HCT116 (cell line): Measurements from ENCODE around the gene MED27. TPM values are rescaled to one million over a fixed set of nuclear protein-coding genes. Genes with fewer than 3 reads are reported as not detected.

Source experiments
- ATAC-seq: fragments of 200-7000 bp; cut with Tn5 transposase; 2 replicates; pipeline ENCODE4 v1.9.1; 2020; ENCODE audit warnings: mild to moderate bottlenecking, moderate library complexity
- BruUV-seq: library from RNA; stranded (reverse); fragments of 400-500 nt; replicated peaks from 2 replicates; lab custom pipeline; 2021; lab: Mats Ljungman, UMichigan
- CTCF ChIA-PET: fragments of 300-600 bp; sonication (Branson Sonifier 250); formaldehyde crosslinking; loops from one replicate; lab custom pipeline; 2021; ENCODE audit warnings: antibody characterized with exemption; lab: Charles Lee
- POLR2A ChIA-PET: fragments of 300-600, 350-600 bp; sonication (Branson Sonifier 250); formaldehyde crosslinking; loops from one replicate; lab custom pipeline; 2021; ENCODE audit warnings: antibody characterized with exemption; lab: Charles Lee
- RAD21 ChIA-PET, 2 experiments: fragments of 300-600 bp; sonication (Branson Sonifier 250); formaldehyde crosslinking; loops; one replicate each; lab custom pipeline; 2023; ENCODE audit warnings: low total read pairs in 2 of 2; ENCODE audit not compliant: uncharacterized antibody in 2 of 2, unreplicated experiment in 2 of 2, low non-redundant PET in 1 of 2; lab: Charles Lee
- DNase-seq: peaks from one replicate; pipeline ENCODE4 v3.0.0-alpha.2; 2010; ENCODE audit warnings: low read depth, low spot score
- H2AFZ ChIP-seq: fragments of 200-600 bp; shearing (Covaris generic), sonication (generic); 2 replicates; pipeline ENCODE4 v1.6.1; 2017; ENCODE audit warnings: low read depth, mixed run types, mixed read lengths, antibody characterized with exemption, low read length; ENCODE audit not compliant: poor library complexity, severe bottlenecking
- H3K27ac ChIP-seq: 2 replicates; pipeline ENCODE4 v1.5.1; 2012; ENCODE audit warnings: low read depth, low read length
- H3K27me3 ChIP-seq: fragments of 200-600 bp; sonication (generic); 2 replicates; pipeline ENCODE4 v1.6.1; 2016; ENCODE audit warnings: mixed run types, low read length, mixed read lengths; ENCODE audit not compliant: insufficient read depth
- H3K36me3 ChIP-seq, 2 experiments: fragments of 200-500 bp in 1 of 2; fragments of 200-600 bp in 1 of 2; sonication (Bioruptor generic) in 1 of 2; sonication (generic) in 1 of 2; 2 replicates each; pipeline versions ENCODE4 v1.5.1 to v1.6.1; 2014 to 2016; ENCODE audit warnings: low read length in 2 of 2, inconsistent platforms in 1 of 2, mixed read lengths in 1 of 2, mixed run types in 1 of 2; ENCODE audit not compliant: insufficient read depth in 2 of 2, control insufficient read depth in 1 of 2
- H3K4me1 ChIP-seq, 2 experiments: fragments of 200-600 bp in 1 of 2; sonication (generic) in 1 of 2; 2 replicates each; pipeline versions ENCODE4 v1.5.1 to v1.6.1; 2012 to 2017; ENCODE audit warnings: low read length in 2 of 2, inconsistent platforms in 1 of 2, mild to moderate bottlenecking in 1 of 2, mixed read lengths in 1 of 2, mixed run types in 1 of 2, moderate library complexity in 1 of 2; ENCODE audit not compliant: insufficient read depth in 2 of 2, control insufficient read depth in 1 of 2
- H3K4me2 ChIP-seq: fragments of 200-600 bp; sonication (generic); 2 replicates; pipeline ENCODE4 v1.6.1; 2017; ENCODE audit warnings: mixed run types, low read length, mixed read lengths
- H3K4me3 ChIP-seq, 2 experiments: fragments of 200-600 bp in 1 of 2; sonication (generic) in 1 of 2; replicated peaks in 1 of 2; 2 replicates each; pipeline ENCODE4 v1.5.1; 2011 to 2016; ENCODE audit warnings: low read length in 2 of 2, control low read depth in 1 of 2, low read depth in 1 of 2, mild to moderate bottlenecking in 1 of 2, mixed read lengths in 1 of 2, mixed run types in 1 of 2
- H3K79me2 ChIP-seq: fragments of 200-600 bp; sonication (generic); 2 replicates; pipeline ENCODE4 v1.6.1; 2017; ENCODE audit warnings: mild to moderate bottlenecking, mixed run types, low read length, moderate library complexity, mixed read lengths; ENCODE audit not compliant: insufficient read depth
- H3K9ac ChIP-seq: fragments of 200-600 bp; sonication (generic); 2 replicates; pipeline ENCODE4 v1.6.1; 2016; ENCODE audit warnings: low read length, mixed read lengths
- H3K9me2 ChIP-seq: fragments of 200-600 bp; sonication (generic), shearing (Covaris generic); 2 replicates; pipeline ENCODE4 v1.6.1; 2017; ENCODE audit warnings: mixed run types, mild to moderate bottlenecking, moderate library complexity; ENCODE audit not compliant: insufficient read depth
- H3K9me3 ChIP-seq, 2 experiments: fragments of 200-500 bp in 1 of 2; fragments of 200-600 bp in 1 of 2; sonication (Bioruptor generic) in 1 of 2; sonication (generic) in 1 of 2; 2 replicates each; pipeline ENCODE4 v1.6.1; 2014 to 2017; ENCODE audit warnings: low read length in 2 of 2, mixed read lengths in 2 of 2, inconsistent platforms in 1 of 2, low read depth in 1 of 2, mild to moderate bottlenecking in 1 of 2, mixed run types in 1 of 2, moderate library complexity in 1 of 2; ENCODE audit not compliant: control insufficient read depth in 1 of 2, insufficient read depth in 1 of 2
- H4K20me1 ChIP-seq: fragments of 200-600 bp; sonication (generic), shearing (Covaris generic); 2 replicates; pipeline ENCODE4 v1.6.1; 2017; ENCODE audit warnings: mixed run types, mild to moderate bottlenecking, moderate library complexity; ENCODE audit not compliant: insufficient read depth
- ATF3 ChIP-seq: IDR thresholded peaks from 2 replicates; pipeline ENCODE4 v1.6.1; 2012
- CBX3 ChIP-seq: IDR thresholded peaks from 2 replicates; pipeline ENCODE4 v1.6.1; 2012; ENCODE audit warnings: low read depth
- EGR1 ChIP-seq: IDR thresholded peaks from 2 replicates; pipeline ENCODE4 v1.6.1; 2012; ENCODE audit warnings: low read depth
- EZH2phosphoT487 ChIP-seq: fragments of 200-600 bp; IDR thresholded peaks from 2 replicates; pipeline ENCODE4 v1.6.1; 2018; ENCODE audit warnings: antibody characterized with exemption, borderline replicate concordance
- POLR2A ChIP-seq: IDR thresholded peaks from 2 replicates; pipeline ENCODE4 v1.7.0; 2011; ENCODE audit warnings: borderline replicate concordance; ENCODE audit not compliant: insufficient read depth, insufficient read length; ENCODE audit errors: extremely low read depth
- POLR2AphosphoS5 ChIP-seq: IDR thresholded peaks from 2 replicates; pipeline ENCODE4 v1.6.1; 2011; ENCODE audit warnings: mild to moderate bottlenecking, low read depth, low read length, moderate library complexity
- RAD21 ChIP-seq: IDR thresholded peaks from 2 replicates; pipeline ENCODE4 v1.6.1; 2012; ENCODE audit warnings: low read depth, mild to moderate bottlenecking
- REST ChIP-seq: IDR thresholded peaks from 2 replicates; pipeline ENCODE4 v1.6.1; 2012; ENCODE audit warnings: low read depth
- SP1 ChIP-seq: IDR thresholded peaks from 2 replicates; pipeline ENCODE4 v1.6.1; 2012; ENCODE audit warnings: low read depth
- SRF ChIP-seq: IDR thresholded peaks from 2 replicates; pipeline ENCODE4 v1.6.1; 2012; ENCODE audit warnings: low read depth
- TCF7L2 ChIP-seq: IDR thresholded peaks from 2 replicates; pipeline ENCODE4 v1.7.0; 2011; ENCODE audit warnings: borderline replicate concordance, inconsistent platforms; ENCODE audit not compliant: insufficient read depth, insufficient read length; ENCODE audit errors: extremely low read depth
- ZNF274 ChIP-seq: fragments of 200-500 bp; sonication (Bioruptor generic); IDR thresholded peaks from 2 replicates; pipeline ENCODE4 v1.6.1; 2014; ENCODE audit warnings: mild to moderate bottlenecking, low read depth, low read length, inconsistent platforms
- intact Hi-C: fragments of 100-400 bp; cut with micrococcal nuclease; formaldehyde crosslinking; loops from 2 replicates; pipeline ENCODE4 v1.10.0; 2022
- total RNA-seq: library from RNA; stranded (reverse); gene quantifications from one replicate; pipeline ENCODE4 v1.2.1, GENCODE V29; 2021; ENCODE audit not compliant: unreplicated experiment
- TF ChIP-seq, protein P1 (sequence below): IDR thresholded peaks from 2 replicates; pipeline ENCODE4 v1.6.1; 2011; ENCODE audit warnings: mild to moderate bottlenecking, low read length, moderate library complexity; ENCODE audit not compliant: insufficient replicate concordance; ENCODE audit errors: extremely low read depth
- TF ChIP-seq, protein P2 (sequence below): IDR thresholded peaks from 2 replicates; pipeline ENCODE4 v1.6.1; 2012

MED27 gene
- total RNA-seq, 1 experiment from 2014 or later, result 26.9 TPM

DNA sequence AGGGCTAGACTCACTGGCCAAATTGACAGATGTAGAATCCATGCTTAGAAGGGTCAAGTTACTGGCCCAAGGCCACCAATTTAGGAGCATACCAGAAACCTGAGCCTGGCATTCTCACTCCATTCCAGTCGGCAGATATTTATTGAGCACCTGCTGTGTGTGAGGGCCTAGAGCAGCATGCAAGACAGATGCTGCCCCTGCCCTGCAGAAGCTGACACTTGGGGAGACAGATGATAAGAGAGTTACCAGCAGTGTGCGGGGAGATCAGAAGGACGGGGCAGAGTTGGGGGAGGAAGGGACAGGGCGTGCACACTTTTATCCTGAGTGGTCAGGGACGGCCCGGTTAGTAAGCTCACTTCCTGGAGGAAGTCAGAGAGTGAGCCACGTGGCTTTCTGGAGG lies 228.3 kb downstream of the MED27 start:
- H3K9ac ChIP-seq, result no peak overlapping the region
- BruUV-seq, result no TSS peak
- ATAC-seq (no peak), DNase-seq (no peak)
- H2AFZ ChIP-seq, result no peak overlapping the region
- RAD21 ChIA-PET, result no interaction called here
- no peaks in the 10 kb centered on the region for H4K20me1 ChIP-seq
- no peaks in the 10 kb centered on the region for H3K79me2 ChIP-seq
- intact Hi-C loops, result no loop called here
- H3K36me3 ChIP-seq, result no peaks in the 10 kb centered on the region
- POLR2A ChIA-PET, result no interaction called here
- no peaks in the 10 kb centered on the region for H3K9me3 ChIP-seq
- no peak overlapping the region for H3K27ac ChIP-seq
- H3K9me2 ChIP-seq, result no peaks in the 10 kb centered on the region
- no peaks in the 10 kb centered on the region for H3K27me3 ChIP-seq
- H3K4me1 ChIP-seq, result no peaks in the 10 kb centered on the region
- no peak overlapping the region for H3K4me2 ChIP-seq
- TF ChIP-seq CBX3, result no peak
- no peak for TF ChIP-seq EZH2phosphoT487
- TF ChIP-seq, protein P1, sequence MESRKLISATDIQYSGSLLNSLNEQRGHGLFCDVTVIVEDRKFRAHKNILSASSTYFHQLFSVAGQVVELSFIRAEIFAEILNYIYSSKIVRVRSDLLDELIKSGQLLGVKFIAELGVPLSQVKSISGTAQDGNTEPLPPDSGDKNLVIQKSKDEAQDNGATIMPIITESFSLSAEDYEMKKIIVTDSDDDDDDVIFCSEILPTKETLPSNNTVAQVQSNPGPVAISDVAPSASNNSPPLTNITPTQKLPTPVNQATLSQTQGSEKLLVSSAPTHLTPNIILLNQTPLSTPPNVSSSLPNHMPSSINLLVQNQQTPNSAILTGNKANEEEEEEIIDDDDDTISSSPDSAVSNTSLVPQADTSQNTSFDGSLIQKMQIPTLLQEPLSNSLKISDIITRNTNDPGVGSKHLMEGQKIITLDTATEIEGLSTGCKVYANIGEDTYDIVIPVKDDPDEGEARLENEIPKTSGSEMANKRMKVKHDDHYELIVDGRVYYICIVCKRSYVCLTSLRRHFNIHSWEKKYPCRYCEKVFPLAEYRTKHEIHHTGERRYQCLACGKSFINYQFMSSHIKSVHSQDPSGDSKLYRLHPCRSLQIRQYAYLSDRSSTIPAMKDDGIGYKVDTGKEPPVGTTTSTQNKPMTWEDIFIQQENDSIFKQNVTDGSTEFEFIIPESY, result no peak
- no peak for TF ChIP-seq SRF
- TF ChIP-seq EGR1, result no peak
- TF ChIP-seq SP1, result no peak
- TF ChIP-seq TCF7L2, result no peak
- TF ChIP-seq, protein P2, sequence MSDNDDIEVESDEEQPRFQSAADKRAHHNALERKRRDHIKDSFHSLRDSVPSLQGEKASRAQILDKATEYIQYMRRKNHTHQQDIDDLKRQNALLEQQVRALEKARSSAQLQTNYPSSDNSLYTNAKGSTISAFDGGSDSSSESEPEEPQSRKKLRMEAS, result no peak
- no peak for TF ChIP-seq POLR2A
- TF ChIP-seq ZNF274, result no peak
- TF ChIP-seq RAD21, result no peak
- no peak for TF ChIP-seq REST
- TF ChIP-seq ATF3, result no peak
- TF ChIP-seq POLR2AphosphoS5, result no peak
- CTCF ChIA-PET, result no interaction called here
- H3K4me3 ChIP-seq, result no peak overlapping the region
